Measurements from ENCODE around the gene OSR1. TPM values are rescaled to one million over a fixed set of nuclear protein-coding genes. Genes with fewer than 3 reads are reported as not detected.

Gene OSR1
- total and polyA plus RNA-seq, 2 experiments from 2014 or later: 0.24 TPM; not detected in 1

- TF ChIP-seq EZH2 (IDR thresholded peaks at IDR 0.05; ENCODE audit: low read depth, unreplicated experiment): no peak
- TF ChIP-seq EZH2phosphoT487 (IDR thresholded peaks at IDR 0.05; ENCODE audit: unreplicated experiment): no peak
- no peak for TF ChIP-seq JUNB (IDR thresholded peaks at IDR 0.05; ENCODE audit: unreplicated experiment)
- TF ChIP-seq REST (IDR thresholded peaks at IDR 0.05; ENCODE audit: unreplicated experiment): no peak
- TF ChIP-seq STAT1 (IDR thresholded peaks at IDR 0.05; ENCODE audit: unreplicated experiment): no peak
- TF ChIP-seq CREB1 (CRISPR knock-in tag; IDR thresholded peaks at IDR 0.05; ENCODE audit: low read depth): no peak
- no peak for TF ChIP-seq ZNF331 (CRISPR knock-in tag; IDR thresholded peaks at IDR 0.05; ENCODE audit: low read depth)
- TF ChIP-seq, protein P1, sequence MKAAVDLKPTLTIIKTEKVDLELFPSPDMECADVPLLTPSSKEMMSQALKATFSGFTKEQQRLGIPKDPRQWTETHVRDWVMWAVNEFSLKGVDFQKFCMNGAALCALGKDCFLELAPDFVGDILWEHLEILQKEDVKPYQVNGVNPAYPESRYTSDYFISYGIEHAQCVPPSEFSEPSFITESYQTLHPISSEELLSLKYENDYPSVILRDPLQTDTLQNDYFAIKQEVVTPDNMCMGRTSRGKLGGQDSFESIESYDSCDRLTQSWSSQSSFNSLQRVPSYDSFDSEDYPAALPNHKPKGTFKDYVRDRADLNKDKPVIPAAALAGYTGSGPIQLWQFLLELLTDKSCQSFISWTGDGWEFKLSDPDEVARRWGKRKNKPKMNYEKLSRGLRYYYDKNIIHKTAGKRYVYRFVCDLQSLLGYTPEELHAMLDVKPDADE (IDR thresholded peaks at IDR 0.05): no peak
- no peak for TF ChIP-seq POLR2AphosphoS5 (IDR thresholded peaks at IDR 0.05; ENCODE audit: low read depth)
- no peak for TF ChIP-seq ZNF114 (CRISPR knock-in tag; IDR thresholded peaks at IDR 0.05)
- TF ChIP-seq NANOG (IDR thresholded peaks at IDR 0.05; ENCODE audit: borderline replicate concordance): no peak
These were observed 39.4 kb downstream of the OSR1 start (continued) for GRCh38 chr2:19319064-19319463.

DNA sequence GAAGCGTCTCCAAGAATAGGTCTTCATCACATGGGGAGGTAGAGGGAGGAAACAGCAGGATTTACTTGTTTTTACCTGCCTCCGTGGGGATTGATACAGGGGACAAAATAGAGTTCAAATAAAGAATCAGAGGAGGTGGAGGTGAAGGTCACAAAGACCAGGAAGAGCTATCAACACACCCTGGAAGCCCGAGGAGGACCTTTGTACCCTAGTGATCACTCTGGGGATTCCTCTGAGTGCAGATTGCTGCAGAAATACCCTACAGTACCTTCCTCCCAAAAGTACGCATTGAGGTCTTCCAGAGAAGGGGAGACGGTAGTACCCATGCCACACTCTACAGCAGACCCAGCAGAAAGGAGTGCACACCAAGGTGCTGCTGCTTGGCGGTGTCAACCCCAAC lies 44.9 kb downstream of the OSR1 start:
- H3K4me1 Mint-ChIP-seq: no peaks in the 10 kb centered on the region
- no peak overlapping the region for H3K4me3 Mint-ChIP-seq
- H3F3A ChIP-seq (replicated peaks; ENCODE audit: low read depth): no peaks in the 10 kb centered on the region
- peaks cover under 1% of the 10 kb centered on the region; the same call in 1 of the 3 replicates for H3K36me3 Mint-ChIP-seq (ENCODE audit: low read depth)
- H3K4me1 ChIP-seq (ENCODE audit: insufficient read depth): no peaks in the 10 kb centered on the region
- no peaks in the 10 kb centered on the region for H3K79me2 ChIP-seq (replicated peaks; ENCODE audit: insufficient read depth)
- no peaks in the 10 kb centered on the region for H3K36me3 ChIP-seq (ENCODE audit: insufficient read depth)
- no peak overlapping the region for H3K4me3 ChIP-seq
- no peaks in the 10 kb centered on the region for H3K27me3 ChIP-seq (ENCODE audit: insufficient read depth)
- DNase-seq (ENCODE audit: low spot score) (no peak), ATAC-seq (no peak)
- H3K27me3 Mint-ChIP-seq (ENCODE audit: insufficient read depth, low read depth, poor library complexity): no peaks in the 10 kb centered on the region
- no peak overlapping the region for H3K4me2 ChIP-seq
- no peaks in the 10 kb centered on the region for H4K20me1 ChIP-seq (replicated peaks; ENCODE audit: insufficient read depth)
- H3K9me2 ChIP-seq (ENCODE audit: insufficient read depth): no peaks in the 10 kb centered on the region
- H3K27ac ChIP-seq (ENCODE audit: low read depth): no peak overlapping the region
- H2AFZ ChIP-seq: no peak overlapping the region
- no peak overlapping the region for H3K27ac Mint-ChIP-seq
- peaks cover 10% of the 10 kb centered on the region for H3K9me3 Mint-ChIP-seq
- TF ChIP-seq ZNF114 (CRISPR knock-in tag; IDR thresholded peaks at IDR 0.05): no peak
- TF ChIP-seq CREB1 (CRISPR knock-in tag; IDR thresholded peaks at IDR 0.05; ENCODE audit: low read depth): no peak
- TF ChIP-seq, protein P2, sequence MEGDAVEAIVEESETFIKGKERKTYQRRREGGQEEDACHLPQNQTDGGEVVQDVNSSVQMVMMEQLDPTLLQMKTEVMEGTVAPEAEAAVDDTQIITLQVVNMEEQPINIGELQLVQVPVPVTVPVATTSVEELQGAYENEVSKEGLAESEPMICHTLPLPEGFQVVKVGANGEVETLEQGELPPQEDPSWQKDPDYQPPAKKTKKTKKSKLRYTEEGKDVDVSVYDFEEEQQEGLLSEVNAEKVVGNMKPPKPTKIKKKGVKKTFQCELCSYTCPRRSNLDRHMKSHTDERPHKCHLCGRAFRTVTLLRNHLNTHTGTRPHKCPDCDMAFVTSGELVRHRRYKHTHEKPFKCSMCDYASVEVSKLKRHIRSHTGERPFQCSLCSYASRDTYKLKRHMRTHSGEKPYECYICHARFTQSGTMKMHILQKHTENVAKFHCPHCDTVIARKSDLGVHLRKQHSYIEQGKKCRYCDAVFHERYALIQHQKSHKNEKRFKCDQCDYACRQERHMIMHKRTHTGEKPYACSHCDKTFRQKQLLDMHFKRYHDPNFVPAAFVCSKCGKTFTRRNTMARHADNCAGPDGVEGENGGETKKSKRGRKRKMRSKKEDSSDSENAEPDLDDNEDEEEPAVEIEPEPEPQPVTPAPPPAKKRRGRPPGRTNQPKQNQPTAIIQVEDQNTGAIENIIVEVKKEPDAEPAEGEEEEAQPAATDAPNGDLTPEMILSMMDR (conservative IDR thresholded peaks at IDR 0.05; ENCODE audit: low read depth in 2 of 2): no peak
- TF ChIP-seq NANOG (IDR thresholded peaks at IDR 0.05; ENCODE audit: borderline replicate concordance): no peak
- no peak for TF ChIP-seq ZNF331 (CRISPR knock-in tag; IDR thresholded peaks at IDR 0.05; ENCODE audit: low read depth)
- no peak for TF ChIP-seq STAT1 (IDR thresholded peaks at IDR 0.05; ENCODE audit: unreplicated experiment)
- no peak for TF ChIP-seq REST (IDR thresholded peaks at IDR 0.05; ENCODE audit: unreplicated experiment)

Data from GM23338 (cell line).